Measurements from ENCODE around the gene SART3. TPM values are rescaled to one million over a fixed set of nuclear protein-coding genes. Genes with fewer than 3 reads are reported as not detected.
A peak's percentile ranks its signal among the peaks of the same experiment; 100 is the strongest.

The SART3 gene
- total RNA-seq, 3 donors from 2014 or later: 49.8 to 62.9 (median 60.2) TPM

GRCh38 chr12:108607981-108608600, 47.1 kb upstream of the SART3 start:
- Histone ChIP-seq H3K4me1 (no peaks in the 10 kb centered on the region), H3K36me3 (no peaks in the 10 kb centered on the region), H3K27ac (no peak overlapping the region), H3K4me3 (no peak overlapping the region), H3K27me3 (no peaks in the 10 kb centered on the region), H3K9me3 (no peaks in the 10 kb centered on the region)
- intact Hi-C loops (cut with DNase I; ENCODE audit: low total_unique reads): no loop called here
- TF ChIP-seq POLR2AphosphoS5 (IDR thresholded peaks at IDR 0.05): no peak
- no peak for TF ChIP-seq POLR2A (IDR thresholded peaks at IDR 0.05)
- no peak for TF ChIP-seq CTCF (IDR thresholded peaks at IDR 0.05)
- DNase-seq (ENCODE audit: low spot score in 2 of 2): no peak

GRCh38 chr12:108606492-108606891, 45.5 kb upstream of the SART3 start:
- Histone ChIP-seq H3K36me3 (no peaks in the 10 kb centered on the region), H3K27ac (no peak overlapping the region), H3K9me3 (no peaks in the 10 kb centered on the region), H3K4me3 (no peak overlapping the region), H3K27me3 (no peaks in the 10 kb centered on the region), H3K4me1 (no peaks in the 10 kb centered on the region)
- intact Hi-C loops (cut with DNase I; ENCODE audit: low total_unique reads): no loop called here
- no peak for DNase-seq (ENCODE audit: low spot score in 2 of 2)
- TF ChIP-seq CTCF (IDR thresholded peaks at IDR 0.05) (no peak), POLR2A (IDR thresholded peaks at IDR 0.05) (no peak), POLR2AphosphoS5 (IDR thresholded peaks at IDR 0.05) (no peak)

- H3K4me1 ChIP-seq: no peaks in the 10 kb centered on the region
- H3K27ac ChIP-seq: peak overlapping the region in 1 of 2 donors; percentile 32
- no peak overlapping the region for H3K4me3 ChIP-seq
- TF ChIP-seq POLR2AphosphoS5 (IDR thresholded peaks at IDR 0.05) (no peak), CTCF (IDR thresholded peaks at IDR 0.05) (no peak), POLR2A (IDR thresholded peaks at IDR 0.05) (no peak)
- H3K27me3 ChIP-seq: no peaks in the 10 kb centered on the region
- no peaks in the 10 kb centered on the region for H3K9me3 ChIP-seq
- intact Hi-C loops (cut with DNase I; ENCODE audit: low total_unique reads): no loop called here
- DNase-seq (ENCODE audit: low spot score in 2 of 2): no peak
- H3K36me3 ChIP-seq: no peaks in the 10 kb centered on the region
These were observed 44.9 kb upstream of the SART3 start for GRCh38 chr12:108605690-108606406.

- no peaks in the 10 kb centered on the region for H3K9me3 ChIP-seq
- no peak for DNase-seq (ENCODE audit: low spot score in 2 of 2)
- no peak overlapping the region for H3K4me3 ChIP-seq
- no peaks in the 10 kb centered on the region for H3K36me3 ChIP-seq
- no peaks in the 10 kb centered on the region for H3K27me3 ChIP-seq
- TF ChIP-seq POLR2A (IDR thresholded peaks at IDR 0.05): no peak
- TF ChIP-seq POLR2AphosphoS5 (IDR thresholded peaks at IDR 0.05): no peak
- no peak for TF ChIP-seq CTCF (IDR thresholded peaks at IDR 0.05)
- peak overlapping the region in 1 of 2 donors; percentile 32 for H3K27ac ChIP-seq
- intact Hi-C loops (cut with DNase I; ENCODE audit: low total_unique reads): no loop called here
- no peaks in the 10 kb centered on the region for H3K4me1 ChIP-seq
These were observed 44.2 kb upstream of the SART3 start for GRCh38 chr12:108605000-108605689.
